ENCODE measurements around the gene TYW5.

Gene TYW5

GRCh38 chr2:199973703-199974102 lies 18.4 kb upstream of the TYW5 start:
- peak; percentile 57 for DNase-seq

DNA sequence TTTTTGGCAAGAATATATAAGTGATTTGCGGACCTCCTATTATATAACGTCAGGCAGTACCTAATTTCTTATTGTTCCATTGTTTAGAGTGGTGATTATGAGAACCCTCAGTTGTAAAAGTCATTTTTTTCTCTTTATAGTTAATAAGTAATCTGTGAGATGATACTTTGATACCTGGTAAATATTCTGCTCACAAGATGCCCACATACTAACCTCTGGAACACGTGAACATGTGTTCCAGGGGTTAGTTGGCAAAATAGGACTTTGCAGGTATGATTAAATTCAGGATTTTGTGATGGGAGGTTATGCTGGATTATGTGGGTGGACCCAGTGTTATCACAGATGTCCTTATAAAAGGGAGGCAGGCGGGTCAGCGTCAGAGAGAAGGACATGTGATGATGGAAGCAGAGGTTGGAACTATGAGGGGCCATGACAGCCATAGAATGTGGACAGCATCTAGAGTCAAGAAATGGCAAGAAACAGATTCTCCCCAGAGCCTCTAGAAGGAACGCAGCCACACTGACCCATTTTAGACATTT lies 16.9 kb upstream of the TYW5 start:
- DNase-seq, result no peak

DNA sequence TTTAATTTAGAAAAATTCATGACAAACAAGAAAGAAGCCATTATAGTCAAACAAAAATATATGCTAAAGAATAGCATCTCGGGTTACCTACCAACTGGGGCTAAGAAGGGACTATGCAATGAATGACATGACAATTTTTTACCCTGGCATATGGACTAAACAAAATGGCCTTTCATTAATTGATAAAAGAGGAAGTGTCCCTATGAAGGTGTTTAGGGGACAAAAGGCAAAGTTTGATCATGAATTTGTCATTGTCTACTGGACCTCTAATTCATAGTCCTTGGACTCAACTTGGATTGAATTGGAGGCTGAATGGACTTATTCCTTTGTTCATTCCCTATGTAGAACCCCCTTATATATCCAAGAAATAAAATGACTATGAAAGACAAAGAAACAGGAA lies 12.8 kb upstream of the TYW5 start:
- no peak for DNase-seq

DNA sequence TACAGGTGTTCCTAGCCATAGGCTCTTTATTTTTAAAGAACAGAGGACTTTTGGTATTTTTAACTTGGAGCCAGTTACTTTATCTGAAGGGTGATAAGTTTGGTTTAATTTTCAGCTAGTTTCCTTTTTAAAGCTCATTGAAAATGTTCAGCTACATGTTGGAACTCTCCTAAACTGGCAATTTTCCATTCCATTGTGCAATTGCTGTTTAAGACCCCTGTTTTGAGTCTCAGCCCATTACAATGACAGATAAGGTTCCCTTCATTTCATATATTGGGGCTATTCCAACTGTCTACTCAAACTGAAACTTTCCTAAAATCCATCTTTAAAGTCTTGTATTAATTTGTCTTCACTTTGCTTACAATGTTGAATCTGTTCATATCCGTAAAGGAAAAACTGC lies 11.7 kb upstream of the TYW5 start:
- no peak for DNase-seq

DNA sequence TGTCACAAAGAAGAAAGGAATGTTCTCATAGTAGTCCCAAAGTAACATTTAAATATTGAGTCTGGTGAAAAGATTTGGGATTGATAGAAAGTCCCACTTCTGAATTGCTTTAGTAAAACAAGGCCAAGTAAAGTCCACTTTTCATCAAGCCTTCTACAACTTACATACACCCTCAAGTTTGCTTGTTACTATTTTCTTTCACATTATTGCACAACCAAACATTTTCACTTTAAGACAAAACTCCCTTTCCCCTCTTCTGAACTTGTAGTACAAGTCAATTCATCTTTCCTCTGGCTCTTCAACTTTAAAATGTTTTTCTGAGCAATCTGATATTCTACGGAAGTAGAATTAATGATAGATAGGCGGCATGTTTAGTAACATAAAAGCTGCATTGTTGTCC lies 11.1 kb upstream of the TYW5 start:
- no peak for DNase-seq

GRCh38 chr2:199962203-199962602 lies 6.9 kb upstream of the TYW5 start:
- DNase-seq, result no peak

- DNase-seq, result no peak
Measured at GRCh38 chr2:199958014-199958413, 2.7 kb upstream of the TYW5 start.

- peak; percentile 33 for DNase-seq
Measured at GRCh38 chr2:199956062-199956380, 730 bp upstream of the TYW5 start.

DNA sequence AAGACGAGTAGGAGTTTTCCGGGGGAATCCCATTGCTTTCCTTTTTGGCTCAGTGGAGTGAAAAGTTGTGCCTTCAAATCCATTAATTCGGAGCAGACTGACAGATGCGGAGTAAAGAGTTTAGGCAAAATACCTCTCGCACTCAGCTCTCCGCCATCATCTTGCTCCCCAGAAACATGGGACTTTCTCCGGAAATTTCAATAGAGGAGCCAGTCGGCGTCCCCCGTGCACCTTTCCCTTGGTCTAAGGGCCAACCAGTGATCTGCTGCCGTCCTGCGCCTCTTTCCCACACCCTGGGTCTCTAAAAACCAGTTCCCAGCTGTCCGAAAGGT lies 318 bp downstream of the TYW5 start:
- peak; percentile 79 for DNase-seq

GRCh38 chr2:199951023-199951422 lies 4.3 kb downstream of the TYW5 start:
- no peak for DNase-seq

- no peak for DNase-seq
Measured at GRCh38 chr2:199950396-199950795, 4.9 kb downstream of the TYW5 start.

GRCh38 chr2:199946836-199947235 lies 8.5 kb downstream of the TYW5 start:
- no peak for DNase-seq

GRCh38 chr2:199946196-199946595 lies 9.1 kb downstream of the TYW5 start:
- no peak for DNase-seq

- no peak for DNase-seq
Measured at GRCh38 chr2:199943373-199943772, 11.9 kb downstream of the TYW5 start.

GRCh38 chr2:199940373-199940772 lies 14.9 kb downstream of the TYW5 start:
- DNase-seq, result peak; percentile 80

DNA sequence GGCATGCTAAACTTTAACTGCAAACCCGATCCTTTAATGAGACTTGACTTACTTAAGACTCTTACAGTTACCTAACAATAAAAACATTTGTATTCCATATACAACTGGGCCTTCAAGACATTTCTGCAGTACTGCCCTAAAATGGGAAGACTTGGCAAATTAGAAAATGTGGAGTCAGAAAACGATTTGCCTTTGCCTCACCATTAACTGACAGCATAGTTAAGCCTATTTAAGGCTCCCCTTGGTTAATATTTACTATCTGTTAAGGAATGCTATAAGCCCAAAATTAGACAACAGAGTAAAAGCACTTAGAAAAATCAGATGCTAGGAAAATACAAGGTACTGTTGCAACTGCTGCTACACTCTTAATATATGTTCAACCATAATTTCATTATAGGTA lies 18.7 kb downstream of the TYW5 start:
- no peak for DNase-seq

DNA sequence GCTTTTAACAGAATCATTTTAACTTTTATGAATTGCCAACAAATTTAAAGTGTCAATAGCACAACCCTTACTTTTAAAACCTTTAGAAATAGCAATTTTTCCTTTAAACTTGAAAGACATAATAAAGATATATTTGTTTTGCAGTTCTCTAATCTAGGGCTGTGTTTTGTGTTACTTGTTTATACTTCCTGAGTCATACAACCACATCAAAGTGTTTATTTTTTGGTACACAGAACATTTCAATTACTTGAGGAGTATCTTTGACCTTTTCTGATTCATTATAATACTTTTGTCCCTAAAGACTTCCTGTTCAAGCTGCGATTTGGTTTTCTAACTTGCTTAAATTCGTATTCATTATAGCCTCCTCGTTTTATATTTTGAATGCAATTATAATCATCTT lies 21.8 kb downstream of the TYW5 start:
- no peak for DNase-seq

GRCh38 chr2:199932312-199932855 lies 22.9 kb downstream of the TYW5 start:
- peak; percentile 57 for DNase-seq

DNA sequence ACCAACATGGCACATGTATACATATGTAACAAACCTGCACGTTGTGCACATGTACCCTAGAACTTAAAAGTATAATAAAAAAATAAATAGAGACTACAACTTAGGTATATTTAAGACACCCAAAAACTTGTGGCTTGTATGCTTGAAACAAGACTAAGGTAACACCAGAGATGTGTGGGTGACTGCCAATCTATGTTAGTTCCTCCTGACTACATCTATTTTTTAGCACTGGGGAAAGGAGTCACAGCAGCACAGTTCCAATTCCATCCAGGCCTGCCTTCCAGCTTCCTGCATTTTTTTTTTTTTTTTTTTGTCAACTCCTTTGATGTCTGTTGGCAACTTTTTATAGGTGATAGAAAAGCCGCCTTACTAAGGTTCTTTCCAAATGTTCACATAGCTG lies 26.0 kb downstream of the TYW5 start:
- DNase-seq, result no peak

DNA sequence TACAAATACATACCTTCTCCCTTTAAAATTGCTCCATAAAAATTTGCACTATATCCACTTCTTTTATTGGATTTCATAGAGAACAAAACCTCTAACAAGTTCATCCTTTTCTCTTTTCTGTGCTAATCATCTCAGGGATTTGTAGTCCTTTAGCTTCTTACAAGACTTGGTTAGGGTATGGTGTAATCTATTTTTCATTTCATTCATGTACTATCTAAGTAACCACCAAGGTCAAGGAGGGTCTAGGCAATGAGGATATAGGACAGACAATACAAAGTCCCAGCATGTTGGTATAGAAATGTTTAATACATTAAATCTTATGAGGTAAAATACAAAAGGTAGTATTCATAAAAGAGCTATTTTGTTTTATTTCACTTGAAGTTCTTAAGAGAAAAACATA lies 26.7 kb downstream of the TYW5 start:
- no peak for DNase-seq

DNA sequence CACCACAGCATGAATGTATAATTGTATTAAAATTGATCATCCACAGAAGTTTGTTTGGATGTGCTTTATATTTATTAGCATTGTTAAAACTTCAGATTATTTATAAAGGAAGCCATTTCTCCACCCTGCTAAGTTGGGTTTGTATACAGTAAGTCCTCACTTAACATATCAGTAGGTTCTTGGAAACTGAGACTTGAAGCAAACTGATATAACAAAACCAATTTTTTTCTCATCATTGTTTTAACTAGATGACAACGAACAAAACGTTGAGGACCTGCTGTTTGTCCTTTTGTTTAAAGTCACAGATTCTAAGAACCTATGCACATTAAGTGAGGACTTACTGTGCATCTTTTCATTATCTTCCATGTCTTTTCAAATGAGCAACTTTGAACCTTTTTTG lies 27.1 kb downstream of the TYW5 start:
- no peak for DNase-seq

GRCh38 chr2:199926806-199927205 lies 28.5 kb downstream of the TYW5 start:
- no peak for DNase-seq

DNA sequence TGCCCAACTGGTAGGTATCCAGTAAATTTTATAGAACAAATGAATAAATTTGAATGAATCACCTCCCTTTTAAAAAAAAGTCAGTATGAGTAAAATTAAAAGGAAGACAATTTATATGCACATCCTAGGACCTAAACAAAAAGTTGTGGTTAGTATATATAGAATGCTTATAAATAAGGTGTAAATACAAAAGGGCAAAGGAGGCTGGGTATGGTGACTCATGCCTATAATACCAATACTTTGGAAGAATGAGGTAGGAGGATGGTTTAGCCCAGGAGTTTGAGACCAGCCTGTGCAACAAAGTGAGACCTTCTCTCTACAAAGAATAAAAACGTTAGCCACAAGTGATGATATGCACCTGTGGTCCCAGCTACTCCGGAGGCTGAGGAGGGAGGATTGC lies 31.4 kb downstream of the TYW5 start:
- no peak for DNase-seq

- no peak for DNase-seq
Measured at GRCh38 chr2:199922856-199923255, 32.4 kb downstream of the TYW5 start.

DNA sequence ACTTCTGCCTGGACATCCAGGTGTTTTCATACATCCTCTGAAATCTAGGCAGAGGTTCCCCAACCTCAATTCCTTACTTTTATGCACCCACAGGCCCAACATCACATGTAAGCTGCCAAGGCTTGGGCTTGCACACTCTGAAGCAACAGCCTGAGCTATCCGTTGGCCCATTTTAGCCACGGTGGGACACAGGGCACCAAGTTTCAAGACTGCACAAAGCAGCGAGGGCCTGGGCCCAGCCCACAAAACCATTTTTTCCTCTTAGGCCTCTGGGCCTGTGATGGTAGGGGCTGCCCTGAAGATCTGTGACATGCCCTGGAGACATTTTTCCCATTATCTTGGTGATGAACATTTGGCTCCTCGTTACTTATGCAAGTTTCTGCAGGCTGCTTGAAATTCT lies 38.3 kb downstream of the TYW5 start:
- DNase-seq, result no peak

DNA sequence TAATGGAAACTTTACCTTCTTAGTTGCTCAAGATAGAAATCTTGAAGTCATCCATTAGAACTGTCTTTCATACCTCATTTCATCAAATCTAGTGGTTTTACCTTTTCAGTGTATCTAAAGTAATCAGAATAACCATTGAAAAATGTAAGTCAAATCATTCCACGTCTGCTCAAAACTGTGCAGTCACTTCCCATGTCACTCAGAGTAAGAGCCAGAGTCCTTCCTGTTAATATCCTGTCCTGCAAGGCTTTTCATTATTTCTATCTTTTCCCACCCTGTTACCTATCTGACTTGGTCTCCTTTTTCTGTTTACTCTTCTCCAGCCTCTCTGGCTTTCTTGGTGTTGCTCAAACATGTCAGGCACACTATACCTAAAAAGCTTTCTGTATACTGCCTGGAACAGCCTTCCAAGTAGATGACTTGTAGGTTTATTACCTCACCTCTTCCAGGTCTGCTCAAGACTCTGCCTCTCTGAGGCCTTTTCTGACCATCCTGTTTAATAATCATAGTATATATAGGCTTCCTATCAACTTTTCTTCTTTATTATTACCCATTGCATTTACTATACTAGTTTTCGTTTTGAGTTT lies 40.8 kb downstream of the TYW5 start:
- DNase-seq, result no peak

Measured in hematopoietic multipotent progenitor cell treated with erythropoietin and hydrocortisone succinate and interleukin-3 and kit ligand, for 4 days (in vitro differentiated cells).